Measurements from ENCODE around the gene MCRIP1.
A peak's percentile ranks its signal among the peaks of the same experiment; 100 is the strongest.

MCRIP1 gene

DNA sequence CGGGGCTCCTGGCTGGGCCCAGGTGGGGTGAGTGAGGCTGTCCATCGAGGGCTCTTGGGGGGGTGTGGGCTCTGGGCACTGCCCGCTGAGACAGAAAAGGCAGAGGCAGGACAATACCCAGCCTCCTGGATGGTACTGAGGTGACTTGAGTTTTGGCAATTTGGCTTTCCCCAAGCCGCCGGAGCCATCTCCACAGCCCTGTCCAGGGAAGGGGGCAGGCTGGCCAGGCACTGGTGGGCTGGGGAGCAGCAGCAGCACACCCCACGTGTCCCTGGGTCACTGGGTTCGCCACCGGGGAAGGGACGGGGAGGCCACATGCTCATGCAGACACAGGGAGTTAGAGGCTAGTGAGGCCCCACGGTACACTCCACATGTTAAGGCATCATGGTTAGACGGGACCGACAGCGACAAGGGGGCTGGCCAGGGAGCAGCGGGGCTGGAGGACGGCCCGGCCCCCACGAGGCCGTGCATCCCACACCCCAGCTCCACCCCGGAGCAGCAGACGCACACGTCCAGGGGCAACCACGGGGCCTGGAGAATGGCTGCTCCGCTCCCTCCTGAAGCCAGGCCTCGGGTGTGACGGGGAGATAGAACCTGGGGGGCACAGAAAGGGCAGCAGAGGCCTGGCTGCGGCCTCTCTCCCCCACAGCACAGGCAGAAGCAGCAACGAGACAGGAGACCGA is 35.0 kb upstream of the MCRIP1 start:
- Histone ChIP-seq H2AFZ (ENCODE audit: low read length, unreplicated experiment) (no peak overlapping the region), H3K36me3 (ENCODE audit: insufficient read depth, low read length) (no peaks in the 10 kb centered on the region; the same call in 1 of the 2 replicates), H3K27ac (ENCODE audit: low read depth, low read length) (peak overlapping the region; percentile 50), H3K79me2 (ENCODE audit: control insufficient read depth, insufficient read depth, low read length, unreplicated experiment) (peaks cover 45% of the 10 kb centered on the region), H3K4me3 (ENCODE audit: low read depth, low read length) (no peak overlapping the region), H3K4me1 (ENCODE audit: control insufficient read depth, insufficient read depth, low read length, unreplicated experiment) (peaks cover 36% of the 10 kb centered on the region), H3K27me3 (ENCODE audit: insufficient read depth, low read length) (no peaks in the 10 kb centered on the region)

DNA sequence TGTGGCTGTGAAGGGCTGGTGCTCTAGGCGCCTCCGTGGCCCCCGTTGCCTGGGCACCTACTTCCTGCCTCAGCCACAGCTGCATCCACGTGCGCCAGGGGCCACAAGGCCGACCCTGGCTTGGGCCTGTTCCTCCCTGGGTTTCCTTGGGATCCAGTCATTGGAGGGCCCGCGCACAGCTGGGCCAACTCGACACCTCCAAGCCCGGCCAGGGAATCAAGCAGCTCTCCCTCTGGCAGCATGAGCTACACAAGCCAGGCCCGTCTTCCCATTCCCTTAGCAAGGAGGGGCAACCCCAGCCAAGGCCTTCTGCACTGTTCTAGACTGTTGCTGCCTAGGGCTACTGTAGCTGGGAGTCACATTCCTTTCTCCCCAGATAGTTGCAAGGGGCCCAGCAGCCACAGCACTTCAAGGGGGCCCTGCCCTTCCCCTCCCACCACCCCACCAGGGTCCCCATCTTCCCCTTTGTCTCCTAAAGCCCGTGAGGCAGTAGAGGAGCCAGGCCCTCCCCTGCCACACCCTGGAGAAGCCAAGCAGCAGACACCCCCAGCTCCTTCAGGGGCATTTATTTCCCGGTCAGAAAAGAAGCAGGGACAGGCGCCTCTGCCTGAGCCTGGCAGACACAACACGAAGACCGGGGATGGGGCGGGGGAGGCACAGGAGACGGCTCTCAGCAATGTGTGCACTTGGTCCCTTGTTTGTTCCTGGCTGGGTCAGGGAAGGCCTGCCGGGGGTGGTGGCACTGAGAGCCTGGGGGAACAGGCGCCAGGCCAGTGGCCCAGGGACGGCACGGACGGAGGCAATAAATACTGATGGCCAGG is 34.3 kb upstream of the MCRIP1 start:
- no peak overlapping the region for H3K4me3 ChIP-seq (ENCODE audit: low read depth, low read length)
- peaks cover 41% of the 10 kb centered on the region for H3K4me1 ChIP-seq (ENCODE audit: control insufficient read depth, insufficient read depth, low read length, unreplicated experiment)
- no peaks in the 10 kb centered on the region; the same call in 1 of the 2 replicates for H3K36me3 ChIP-seq (ENCODE audit: insufficient read depth, low read length)
- peak overlapping the region; percentile 50 for H3K27ac ChIP-seq (ENCODE audit: low read depth, low read length)
- H2AFZ ChIP-seq (ENCODE audit: low read length, unreplicated experiment) = no peak overlapping the region
- peaks cover 46% of the 10 kb centered on the region for H3K79me2 ChIP-seq (ENCODE audit: control insufficient read depth, insufficient read depth, low read length, unreplicated experiment)
- no peaks in the 10 kb centered on the region for H3K27me3 ChIP-seq (ENCODE audit: insufficient read depth, low read length)

DNA sequence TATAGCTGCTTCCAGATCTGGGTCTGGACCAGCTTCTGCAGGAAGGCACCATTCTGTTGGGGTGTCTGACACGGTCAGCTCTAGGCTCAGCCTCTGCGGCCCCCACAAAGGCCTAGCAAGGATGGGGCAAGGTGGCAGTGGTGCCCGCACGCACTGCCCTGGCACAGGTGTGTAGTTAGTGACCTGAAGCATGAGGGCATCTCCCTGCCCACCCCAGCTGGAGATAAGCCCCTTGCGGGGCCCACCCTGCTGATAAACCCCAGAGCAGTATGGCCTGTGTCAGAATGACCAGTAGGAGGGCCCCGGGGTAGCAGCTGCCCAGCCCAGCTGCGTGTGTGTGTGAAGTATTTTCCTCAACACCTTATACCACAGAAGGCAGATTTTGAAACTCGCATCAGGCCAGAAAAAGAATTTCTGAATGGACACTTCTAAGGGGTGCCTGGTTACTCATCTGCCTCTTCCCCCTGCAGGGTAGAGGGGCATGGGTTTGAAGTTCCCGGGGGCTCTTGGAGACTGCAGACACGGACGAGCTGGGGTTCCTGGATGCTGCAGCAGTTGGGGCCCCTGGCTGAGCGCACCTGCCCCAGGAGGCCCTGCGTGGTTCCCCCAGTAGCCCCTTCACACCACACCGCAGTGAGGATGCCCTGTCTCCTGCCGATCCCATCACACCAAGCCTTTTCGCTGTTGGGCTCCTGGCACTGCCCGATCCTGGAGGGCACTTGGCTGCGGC is 33.5 kb upstream of the MCRIP1 start:
- H3K27me3 ChIP-seq (ENCODE audit: insufficient read depth, low read length) = no peaks in the 10 kb centered on the region
- H3K79me2 ChIP-seq (ENCODE audit: control insufficient read depth, insufficient read depth, low read length, unreplicated experiment) = peaks cover 46% of the 10 kb centered on the region
- H3K36me3 ChIP-seq (ENCODE audit: insufficient read depth, low read length) = no peaks in the 10 kb centered on the region; the same call in 1 of the 2 replicates
- no peak overlapping the region for H2AFZ ChIP-seq (ENCODE audit: low read length, unreplicated experiment)
- H3K4me3 ChIP-seq (ENCODE audit: low read depth, low read length) = no peak overlapping the region
- peaks cover 41% of the 10 kb centered on the region for H3K4me1 ChIP-seq (ENCODE audit: control insufficient read depth, insufficient read depth, low read length, unreplicated experiment)
- H3K27ac ChIP-seq (ENCODE audit: low read depth, low read length) = peak overlapping the region; percentile 50; the same call in 1 of the 2 replicates

DNA sequence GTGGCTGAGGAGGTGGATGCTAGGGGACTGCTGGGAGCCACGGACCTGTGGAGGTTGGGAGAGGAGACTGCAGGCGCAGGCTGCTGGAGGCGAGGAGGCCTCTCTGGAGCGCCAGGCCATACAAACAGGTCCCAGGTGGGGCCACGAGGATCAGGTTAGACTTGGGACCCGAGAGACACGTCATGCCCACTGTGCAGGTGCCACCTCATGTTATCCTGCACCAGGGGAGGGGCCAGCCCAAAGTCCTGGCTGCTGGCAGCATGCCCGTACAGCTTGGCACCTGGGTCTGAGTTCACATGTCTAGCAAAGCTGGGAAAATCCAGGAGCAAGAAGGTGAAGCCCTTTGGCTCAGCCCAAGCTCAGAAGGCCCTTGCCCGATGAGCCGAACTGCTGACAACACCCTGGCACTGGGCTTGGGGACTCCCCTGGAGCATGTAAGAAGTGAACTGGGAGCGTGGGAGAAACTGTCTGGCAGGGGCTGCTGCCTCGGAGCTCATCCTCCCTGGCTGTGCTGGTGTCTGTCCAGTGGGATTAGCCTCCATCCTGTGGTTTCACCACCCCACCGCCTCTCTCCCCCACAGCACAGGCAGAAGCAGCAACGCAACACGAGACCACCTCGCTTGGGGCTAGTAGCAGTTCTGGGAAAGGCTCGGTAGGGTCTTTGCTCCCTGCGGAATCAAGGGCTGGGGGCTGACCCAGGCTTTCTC is 32.8 kb upstream of the MCRIP1 start:
- no peaks in the 10 kb centered on the region; the same call in 1 of the 2 replicates for H3K36me3 ChIP-seq (ENCODE audit: insufficient read depth, low read length)
- H3K4me3 ChIP-seq (ENCODE audit: low read depth, low read length) = no peak overlapping the region
- peak overlapping the region; percentile 50; the same call in 1 of the 2 replicates for H3K27ac ChIP-seq (ENCODE audit: low read depth, low read length)
- H3K27me3 ChIP-seq (ENCODE audit: insufficient read depth, low read length) = no peaks in the 10 kb centered on the region
- H2AFZ ChIP-seq (ENCODE audit: low read length, unreplicated experiment) = no peak overlapping the region
- H3K4me1 ChIP-seq (ENCODE audit: control insufficient read depth, insufficient read depth, low read length, unreplicated experiment) = peaks cover 41% of the 10 kb centered on the region
- peaks cover 46% of the 10 kb centered on the region for H3K79me2 ChIP-seq (ENCODE audit: control insufficient read depth, insufficient read depth, low read length, unreplicated experiment)

DNA sequence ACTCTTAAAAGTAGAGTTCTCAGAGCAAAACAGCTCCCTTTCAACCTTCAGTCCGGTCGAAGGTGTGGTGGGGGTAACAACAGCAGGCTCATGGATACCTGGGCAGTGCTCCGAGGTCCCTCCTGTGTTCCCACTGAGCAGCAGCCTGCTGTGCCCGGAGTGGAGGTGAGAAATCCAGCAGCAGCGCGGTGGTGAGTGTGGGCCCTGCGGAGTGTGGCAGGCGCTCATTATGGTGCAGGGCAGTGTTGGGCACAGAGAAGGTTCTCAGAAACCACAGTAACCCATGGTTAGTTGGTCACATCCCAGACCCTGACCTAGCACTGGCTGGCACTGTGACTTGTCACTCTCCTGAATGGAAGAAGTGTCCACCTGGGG is 32.3 kb upstream of the MCRIP1 start:
- no peaks in the 10 kb centered on the region for H3K27me3 ChIP-seq (ENCODE audit: insufficient read depth, low read length)
- H3K79me2 ChIP-seq (ENCODE audit: control insufficient read depth, insufficient read depth, low read length, unreplicated experiment) = peaks cover 43% of the 10 kb centered on the region
- H3K27ac ChIP-seq (ENCODE audit: low read depth, low read length) = no peak overlapping the region
- no peaks in the 10 kb centered on the region; the same call in 1 of the 2 replicates for H3K36me3 ChIP-seq (ENCODE audit: insufficient read depth, low read length)
- H3K4me3 ChIP-seq (ENCODE audit: low read depth, low read length) = no peak overlapping the region
- no peak overlapping the region for H2AFZ ChIP-seq (ENCODE audit: low read length, unreplicated experiment)
- H3K4me1 ChIP-seq (ENCODE audit: control insufficient read depth, insufficient read depth, low read length, unreplicated experiment) = peaks cover 41% of the 10 kb centered on the region

DNA sequence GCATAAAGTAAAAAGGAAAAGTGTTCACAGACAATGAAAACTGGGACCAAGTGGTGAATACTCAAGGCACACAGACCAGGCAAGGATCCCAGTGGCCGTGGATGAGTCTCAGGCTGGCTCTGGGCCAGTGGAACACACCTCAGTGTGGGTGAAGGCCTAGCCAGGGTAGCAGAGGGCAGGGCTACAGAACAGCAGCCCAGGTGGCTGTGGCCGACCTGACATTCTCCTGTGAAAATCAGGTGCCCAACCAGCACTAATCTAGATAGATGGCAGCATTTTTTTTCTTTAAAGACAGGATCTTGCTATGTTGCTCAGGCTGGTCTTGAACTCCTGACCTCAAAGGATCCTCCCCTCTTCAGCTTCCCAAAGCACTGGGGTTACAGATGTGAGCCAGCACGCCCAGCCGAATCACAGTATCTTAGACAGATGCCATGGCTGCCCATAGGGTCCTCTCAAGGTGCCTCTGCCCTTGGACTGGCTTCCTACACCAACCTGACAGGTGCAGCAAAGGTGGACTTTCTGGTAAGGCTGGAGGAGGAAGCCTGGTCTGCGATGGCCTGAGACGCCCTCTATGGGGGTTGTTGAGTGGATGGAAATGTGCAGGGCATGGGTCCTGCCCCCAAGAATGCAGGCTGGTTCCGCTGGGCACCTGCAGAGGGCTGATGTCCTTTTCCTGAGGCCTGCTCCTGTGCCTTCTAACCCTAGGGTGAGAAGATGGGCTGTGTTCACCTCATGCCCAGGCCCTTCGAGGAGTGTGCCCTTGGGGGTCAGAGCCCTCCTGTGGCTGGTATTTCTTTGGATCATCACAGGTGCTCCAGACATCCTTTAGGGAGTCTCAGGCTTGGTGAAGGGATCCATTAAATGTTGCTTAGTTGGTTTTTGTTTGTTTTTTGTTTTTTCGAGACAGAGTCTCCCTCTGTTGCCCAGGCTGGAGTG is 31.0 kb upstream of the MCRIP1 start:
- H3K4me1 ChIP-seq (ENCODE audit: control insufficient read depth, insufficient read depth, low read length, unreplicated experiment) = peaks cover 33% of the 10 kb centered on the region
- peak overlapping the region; percentile 48; the same call in 1 of the 2 replicates for H3K27ac ChIP-seq (ENCODE audit: low read depth, low read length)
- no peaks in the 10 kb centered on the region; the same call in 1 of the 2 replicates for H3K36me3 ChIP-seq (ENCODE audit: insufficient read depth, low read length)
- H3K79me2 ChIP-seq (ENCODE audit: control insufficient read depth, insufficient read depth, low read length, unreplicated experiment) = peaks cover 43% of the 10 kb centered on the region
- H3K27me3 ChIP-seq (ENCODE audit: insufficient read depth, low read length) = no peaks in the 10 kb centered on the region
- no peak overlapping the region for H2AFZ ChIP-seq (ENCODE audit: low read length, unreplicated experiment)
- no peak overlapping the region for H3K4me3 ChIP-seq (ENCODE audit: low read depth, low read length)

DNA sequence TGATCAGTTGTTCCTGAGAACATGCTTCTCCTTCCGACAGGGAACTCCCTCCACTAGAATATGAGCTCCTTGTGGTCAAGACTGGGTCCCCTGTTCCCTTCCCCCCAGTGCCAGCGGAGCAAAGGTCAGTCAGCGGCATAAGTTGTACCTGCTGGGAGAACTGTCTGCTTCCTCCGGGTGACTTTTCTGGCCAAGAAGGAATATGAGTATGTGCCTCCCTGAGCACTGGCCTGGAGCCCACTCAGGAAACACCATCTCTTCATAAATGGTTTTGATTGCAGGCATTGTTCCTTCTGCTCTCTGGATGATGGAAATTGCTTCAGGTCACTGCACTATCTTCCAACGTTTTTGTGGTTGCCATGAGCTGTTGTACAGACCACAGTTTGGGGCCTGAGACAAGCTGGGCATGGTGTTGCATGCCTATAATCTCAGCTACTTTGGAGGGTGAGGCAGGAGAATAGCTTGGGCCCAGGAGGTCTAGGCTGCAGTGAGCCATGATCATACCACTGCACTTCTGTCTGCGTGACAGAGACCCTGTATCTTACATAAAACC is 30.1 kb upstream of the MCRIP1 start:
- Histone ChIP-seq H3K79me2 (ENCODE audit: control insufficient read depth, insufficient read depth, low read length, unreplicated experiment) (peaks cover 52% of the 10 kb centered on the region), H3K27me3 (ENCODE audit: insufficient read depth, low read length) (no peaks in the 10 kb centered on the region), H3K4me3 (ENCODE audit: low read depth, low read length) (peak overlapping the region; percentile 48), H3K36me3 (ENCODE audit: insufficient read depth, low read length) (peaks cover 7% of the 10 kb centered on the region; the same call in 1 of the 2 replicates), H3K4me1 (ENCODE audit: control insufficient read depth, insufficient read depth, low read length, unreplicated experiment) (peaks cover 33% of the 10 kb centered on the region), H3K27ac (ENCODE audit: low read depth, low read length) (peak overlapping the region; percentile 48), H2AFZ (ENCODE audit: low read length, unreplicated experiment) (no peak overlapping the region)

DNA sequence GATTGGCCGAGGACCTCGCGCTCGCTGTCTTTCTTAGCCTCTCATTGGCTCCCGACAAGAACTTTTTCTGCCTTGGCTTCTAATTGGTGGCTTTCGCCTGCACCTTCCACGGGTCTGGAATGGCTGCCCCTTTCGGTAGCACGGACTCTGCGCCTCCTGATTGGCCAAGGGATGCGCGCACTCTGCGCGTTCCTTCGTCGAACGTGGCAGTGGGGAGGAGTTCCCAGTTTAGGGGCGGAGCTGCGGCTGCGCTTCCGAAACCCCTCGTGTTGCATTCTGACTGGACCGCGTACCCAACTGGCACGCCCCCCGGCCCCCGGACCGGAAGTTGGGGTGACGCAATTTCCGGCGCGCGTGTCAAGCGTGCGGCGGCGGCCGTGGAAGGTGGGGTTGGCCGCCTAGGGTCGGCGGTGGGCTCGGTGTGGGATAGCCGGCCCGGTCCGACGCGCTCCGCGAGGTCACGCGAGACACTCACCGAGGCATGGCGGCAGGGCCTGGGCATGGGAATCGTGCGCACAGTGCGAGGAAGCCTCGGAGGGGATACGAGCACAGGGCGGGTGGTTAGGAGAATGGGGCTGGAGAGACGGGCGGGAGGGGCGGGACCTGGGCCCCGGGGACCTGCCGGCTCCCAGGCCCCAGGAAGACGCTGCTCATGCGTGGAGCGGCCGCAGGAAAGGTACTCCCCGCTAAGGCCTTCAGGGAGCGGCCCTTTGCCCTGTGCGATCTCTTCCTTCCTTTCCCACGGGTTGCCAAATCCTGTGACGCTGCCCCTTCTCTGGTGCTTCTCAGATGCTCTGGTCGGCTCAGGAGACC is 27.9 kb upstream of the MCRIP1 start:
- peak overlapping the region; percentile 88 for H3K4me3 ChIP-seq (ENCODE audit: low read depth, low read length)
- H3K27me3 ChIP-seq (ENCODE audit: insufficient read depth, low read length) = no peaks in the 10 kb centered on the region
- H3K36me3 ChIP-seq (ENCODE audit: insufficient read depth, low read length) = peaks cover 15% of the 10 kb centered on the region; the same call in 1 of the 2 replicates
- H2AFZ ChIP-seq (ENCODE audit: low read length, unreplicated experiment) = no peak overlapping the region
- peaks cover 30% of the 10 kb centered on the region for H3K4me1 ChIP-seq (ENCODE audit: control insufficient read depth, insufficient read depth, low read length, unreplicated experiment)
- H3K79me2 ChIP-seq (ENCODE audit: control insufficient read depth, insufficient read depth, low read length, unreplicated experiment) = peaks cover 69% of the 10 kb centered on the region
- H3K27ac ChIP-seq (ENCODE audit: low read depth, low read length) = peak overlapping the region; percentile 93

All from ACC112 (cell line).